ENCODE results near the gene NEGR1.

GRCh38 chr1:72286401-72286800 is 4.1 kb upstream of the NEGR1 start:
- TF ChIP-seq CTCF (conservative IDR thresholded peaks at IDR 0.05; ENCODE audit: low read length) (no peak), EZH2phosphoT487 (IDR thresholded peaks at IDR 0.05; ENCODE audit: borderline replicate concordance, low read depth, low read length) (no peak)

Measured in OCI-LY7 (cell line).